HG02981 (cell line): ENCODE data around the gene PGAP1.

Experiments
- ATAC-seq: cut with Tn5 transposase; IDR thresholded peaks from one replicate; pipeline ENCODE4 v1.9.1; 2021; ENCODE audit warnings: mild to moderate bottlenecking, moderate library complexity; ENCODE audit not compliant: unreplicated experiment

PGAP1 gene

DNA sequence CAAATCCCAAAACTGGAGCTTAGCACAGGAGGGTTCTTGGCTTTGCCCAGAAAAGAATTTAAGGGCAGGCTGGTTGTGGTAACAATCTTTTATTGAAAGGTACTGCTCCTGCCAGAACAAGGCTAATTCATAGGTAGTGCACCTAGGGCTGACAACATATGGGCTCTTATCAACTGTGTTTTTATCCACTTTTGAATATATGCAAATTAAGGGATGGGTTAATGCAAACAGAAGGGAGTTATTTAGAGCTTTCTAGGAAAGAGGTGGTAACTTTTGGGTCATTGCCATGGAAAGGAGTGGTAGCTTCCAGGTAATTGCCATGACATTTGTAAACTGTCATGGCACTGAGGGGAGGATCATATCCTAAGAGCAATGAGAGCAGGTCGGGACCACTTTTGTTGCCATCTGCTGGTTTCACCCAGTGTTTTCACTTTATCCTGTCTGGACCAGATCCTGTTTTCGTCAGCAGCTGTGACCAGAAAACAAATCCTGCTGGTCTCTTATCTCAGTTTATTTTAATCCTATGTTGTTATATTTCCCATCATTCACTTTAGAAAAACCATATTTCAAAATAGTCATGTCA lies 118.3 kb downstream of the PGAP1 start:
- no peak for ATAC-seq

DNA sequence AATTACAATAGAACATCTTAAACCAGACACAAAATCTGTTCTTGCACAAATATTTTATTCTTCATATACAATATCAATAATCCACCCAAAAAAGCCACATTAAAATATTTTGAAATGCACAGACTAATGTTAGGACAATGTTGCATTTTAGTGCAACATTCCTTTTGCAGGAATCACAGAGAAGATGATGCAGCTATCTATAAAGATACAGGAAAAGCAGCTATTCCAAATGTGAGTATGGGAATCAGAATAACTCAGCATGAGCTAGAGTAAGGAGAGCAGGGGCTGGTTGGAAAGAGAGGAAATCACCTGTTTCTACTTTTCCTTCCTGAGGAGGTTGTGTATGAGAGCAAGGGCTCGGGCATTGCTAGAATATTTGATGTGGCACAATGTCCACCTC lies 122.1 kb downstream of the PGAP1 start:
- no peak for ATAC-seq

- no peak for ATAC-seq
Observed at GRCh38 chr2:196802401-196802800, 124.1 kb downstream of the PGAP1 start.

DNA sequence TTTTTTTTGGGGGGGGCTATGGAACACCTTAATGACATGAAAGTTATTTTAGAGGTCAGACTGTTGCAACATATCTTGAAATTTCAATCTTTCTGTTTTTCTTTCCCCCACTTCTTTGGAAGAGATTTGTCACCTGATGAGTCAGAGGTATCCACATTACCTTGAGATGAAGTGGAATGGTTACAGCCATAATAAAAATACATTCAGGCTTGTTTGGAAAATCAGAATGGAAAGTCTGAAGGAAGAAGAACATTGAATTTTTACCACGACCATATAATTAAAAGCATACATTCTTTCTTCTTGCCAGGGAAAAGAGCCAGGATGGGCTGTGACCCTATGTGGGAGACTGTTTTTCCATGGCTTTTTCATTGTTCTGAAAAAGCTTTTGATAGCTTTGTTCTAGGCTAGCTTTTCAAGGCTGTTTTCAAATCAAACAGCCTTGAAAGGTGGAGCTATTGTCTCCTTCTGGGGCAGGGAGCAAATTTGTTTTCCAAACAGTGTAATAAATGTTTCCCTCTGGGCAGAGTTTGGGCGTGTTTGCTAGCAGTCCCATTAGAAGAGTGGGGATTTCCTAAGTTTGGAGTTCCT lies 124.7 kb downstream of the PGAP1 start:
- no peak for ATAC-seq

- peak; percentile 3 for ATAC-seq
Observed at GRCh38 chr2:196798980-196799379, 127.5 kb downstream of the PGAP1 start.

GRCh38 chr2:196792865-196793264 lies 133.6 kb downstream of the PGAP1 start:
- no peak for ATAC-seq

DNA sequence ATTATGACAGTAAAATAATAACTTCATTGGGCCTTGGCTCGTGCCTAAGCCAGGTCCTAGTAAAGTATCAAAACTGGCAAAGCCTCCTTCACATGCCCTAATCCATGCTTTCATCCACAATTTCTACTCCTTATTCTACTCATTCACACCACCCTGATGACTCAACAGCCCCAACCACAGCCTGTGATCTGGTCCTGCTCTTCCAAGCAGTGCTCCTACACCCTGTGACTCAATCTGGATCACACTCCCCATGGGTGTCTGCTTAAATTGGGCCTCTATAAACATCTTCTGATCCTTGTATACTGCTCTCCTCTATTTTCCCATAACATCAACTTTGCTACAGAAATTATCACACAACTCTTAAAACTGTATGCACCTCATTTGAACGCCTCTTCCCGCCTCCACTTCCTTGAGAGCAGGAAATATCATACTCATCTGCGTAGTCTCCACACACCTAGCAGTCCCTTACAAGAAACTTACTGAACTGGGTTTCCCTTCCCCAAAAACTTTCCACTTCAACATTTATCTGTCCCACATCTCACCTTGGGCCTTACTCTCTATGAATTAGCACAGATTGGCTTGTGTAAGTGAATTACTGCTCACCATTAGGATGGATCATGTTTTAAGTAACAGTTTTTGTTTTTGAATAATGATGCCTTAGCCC lies 142.9 kb downstream of the PGAP1 start:
- ATAC-seq, result no peak
